Parathyroid adenoma (tissue), 2 donors: ENCODE results near the gene EXOC4.

Experiments
- H2AFZ ChIP-seq: fragments of 300-600 bp; sonication (generic); one replicate; pipeline ENCODE4 v1.7.0; 2017; ENCODE audit warnings: antibody characterized with exemption, mild to moderate bottlenecking
- H3K27ac ChIP-seq: fragments of 300-600 bp; sonication (generic); one replicate; pipeline ENCODE4 v1.7.0; 2017
- H3K27me3 ChIP-seq: fragments of 300-600 bp; sonication (generic); one replicate; pipeline ENCODE4 v1.7.0; 2017; ENCODE audit warnings: low read length; ENCODE audit not compliant: control insufficient read depth, insufficient read depth
- H3K36me3 ChIP-seq: fragments of 300-600 bp; sonication (generic); one replicate; pipeline ENCODE4 v1.7.0; 2017; ENCODE audit warnings: low read length; ENCODE audit not compliant: control insufficient read depth, insufficient read depth
- H3K4me1 ChIP-seq: fragments of 300-600 bp; sonication (generic); one replicate; pipeline ENCODE4 v1.7.0; 2017; ENCODE audit warnings: control low read depth
- H3K4me2 ChIP-seq: fragments of 300-600 bp; sonication (generic); one replicate; pipeline ENCODE4 v1.7.0; 2017; ENCODE audit warnings: low read length
- H3K4me3 ChIP-seq: fragments of 300-600 bp; sonication (generic); one replicate; pipeline ENCODE4 v1.7.0; 2017; ENCODE audit warnings: low read depth, low read length
- H3K79me2 ChIP-seq: fragments of 300-600 bp; sonication (generic); one replicate; pipeline ENCODE4 v1.7.0; 2017; ENCODE audit warnings: control low read depth
- H3K9ac ChIP-seq: fragments of 300-600 bp; sonication (generic); one replicate; pipeline ENCODE4 v1.7.0; 2017; ENCODE audit warnings: mild to moderate bottlenecking
- H3K9me3 ChIP-seq: fragments of 300-600 bp; sonication (generic); one replicate; pipeline ENCODE4 v1.7.0; 2017; ENCODE audit warnings: low read length; ENCODE audit not compliant: control insufficient read depth
- CTCF ChIP-seq: fragments of 300-600 bp; sonication (generic); IDR thresholded peaks from one replicate; pipeline ENCODE4 v1.7.0; 2017; ENCODE audit warnings: antibody characterized with exemption, mild to moderate bottlenecking
- donor health status: primary hyperparathyroidism.

Gene EXOC4

GRCh38 chr7:133625046-133625445 lies 372.2 kb downstream of the EXOC4 start:
- Histone ChIP-seq H3K9me3 (no peaks in the 10 kb centered on the region), H3K79me2 (no peaks in the 10 kb centered on the region), H3K27me3 (no peaks in the 10 kb centered on the region), H2AFZ (no peak overlapping the region), H3K9ac (no peak overlapping the region), H3K4me2 (no peak overlapping the region), H3K4me3 (no peak overlapping the region), H3K27ac (no peak overlapping the region), H3K4me1 (no peaks in the 10 kb centered on the region), H3K36me3 (no peaks in the 10 kb centered on the region)
- no peak for TF ChIP-seq CTCF

- H3K4me1 ChIP-seq: no peaks in the 10 kb centered on the region
- no peaks in the 10 kb centered on the region for H3K27me3 ChIP-seq
- no peak overlapping the region for H3K4me2 ChIP-seq
- no peaks in the 10 kb centered on the region for H3K79me2 ChIP-seq
- no peak overlapping the region for H2AFZ ChIP-seq
- TF ChIP-seq CTCF: no peak
- H3K4me3 ChIP-seq: no peak overlapping the region
- no peak overlapping the region for H3K9ac ChIP-seq
- no peaks in the 10 kb centered on the region for H3K9me3 ChIP-seq
- H3K27ac ChIP-seq: no peak overlapping the region
- no peaks in the 10 kb centered on the region for H3K36me3 ChIP-seq
These were observed 376.8 kb downstream of the EXOC4 start for GRCh38 chr7:133629701-133630100.

- no peaks in the 10 kb centered on the region for H3K9me3 ChIP-seq
- H3K36me3 ChIP-seq: no peaks in the 10 kb centered on the region
- no peak overlapping the region for H3K4me3 ChIP-seq
- H3K27ac ChIP-seq: no peak overlapping the region
- no peak overlapping the region for H2AFZ ChIP-seq
- H3K4me2 ChIP-seq: no peak overlapping the region
- no peaks in the 10 kb centered on the region for H3K79me2 ChIP-seq
- no peak overlapping the region for H3K9ac ChIP-seq
- no peaks in the 10 kb centered on the region for H3K4me1 ChIP-seq
- H3K27me3 ChIP-seq: no peaks in the 10 kb centered on the region
- TF ChIP-seq CTCF: no peak
These were observed 380.2 kb downstream of the EXOC4 start for GRCh38 chr7:133633055-133633454.

GRCh38 chr7:133635541-133635940 lies 382.7 kb downstream of the EXOC4 start:
- Histone ChIP-seq H3K36me3 (no peaks in the 10 kb centered on the region), H3K4me1 (no peaks in the 10 kb centered on the region), H2AFZ (no peak overlapping the region), H3K79me2 (no peaks in the 10 kb centered on the region), H3K4me2 (no peak overlapping the region), H3K9ac (no peak overlapping the region), H3K4me3 (no peak overlapping the region), H3K27me3 (no peaks in the 10 kb centered on the region), H3K9me3 (no peaks in the 10 kb centered on the region), H3K27ac (no peak overlapping the region)
- no peak for TF ChIP-seq CTCF

GRCh38 chr7:133638857-133639256 lies 386.0 kb downstream of the EXOC4 start:
- H3K36me3 ChIP-seq: no peaks in the 10 kb centered on the region
- no peak for TF ChIP-seq CTCF
- no peaks in the 10 kb centered on the region for H3K4me1 ChIP-seq
- H3K79me2 ChIP-seq: no peaks in the 10 kb centered on the region
- no peak overlapping the region for H3K27ac ChIP-seq
- no peak overlapping the region for H3K4me3 ChIP-seq
- no peak overlapping the region for H3K4me2 ChIP-seq
- no peaks in the 10 kb centered on the region for H3K9me3 ChIP-seq
- no peak overlapping the region for H2AFZ ChIP-seq
- no peak overlapping the region for H3K9ac ChIP-seq
- no peaks in the 10 kb centered on the region for H3K27me3 ChIP-seq
